CD4-positive, alpha-beta T cell treated with Interferon gamma for 1 hour (primary cell): Measurements from ENCODE around the gene COPE.
"Not testable (repeated sequence)": the region's sequence is repeated elsewhere in the genome, so short reads cannot be mapped to it uniquely, and the experiment has no call there.

Experiments used
- DNase-seq: peaks from one replicate; pipeline ENCODE4 v3.0.0-alpha.2; 2020

The COPE gene

DNA sequence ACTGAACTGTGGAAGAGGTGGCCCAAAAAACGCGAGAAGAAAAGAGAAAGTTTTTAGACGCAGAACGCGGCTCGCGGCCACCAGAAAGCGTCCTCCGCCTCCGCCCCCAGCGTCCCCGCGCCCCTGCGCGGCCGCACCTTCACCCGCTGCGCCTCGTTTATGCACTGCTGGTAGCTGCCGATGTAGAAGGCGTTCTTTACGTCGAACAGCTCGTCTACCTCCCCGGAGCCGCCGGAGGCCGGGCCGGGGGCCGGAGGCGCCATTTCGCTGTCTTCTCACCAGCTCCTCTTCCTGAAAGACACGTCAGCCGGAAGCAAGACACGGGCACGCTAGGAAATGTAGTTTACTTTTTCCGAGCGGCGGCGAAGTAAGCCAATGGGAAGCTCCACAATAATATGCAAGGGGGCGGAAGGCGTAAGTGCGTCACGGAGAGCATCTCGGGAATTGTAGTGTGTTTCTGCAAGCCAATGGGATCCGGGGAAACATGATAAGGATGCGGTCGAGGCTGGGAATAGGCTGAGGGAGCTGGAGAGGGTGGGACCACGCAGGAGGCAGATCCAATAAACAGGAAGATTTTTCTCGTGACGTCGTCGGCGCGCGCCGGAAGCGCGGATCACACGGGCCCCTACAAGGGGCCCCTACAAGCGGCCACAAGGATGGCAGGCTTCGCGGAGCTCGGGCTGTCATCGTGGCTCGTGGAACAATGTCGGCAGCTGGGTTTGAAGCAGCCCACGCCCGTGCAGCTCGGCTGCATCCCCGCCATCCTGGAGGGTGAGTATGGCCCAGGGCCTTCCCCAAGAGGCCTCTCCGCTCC lies at the start of gene COPE, which contains the start of gene DDX49:
TSS of gene COPE (minus strand) at position 302 of the 814 bp plus-strand sequence. CDS start at position 263, 39 bp downstream.
TSS of gene DDX49 (plus strand) at position 630 of the 814 bp plus-strand sequence. CDS start at position 657, 27 bp downstream.
- peak; percentile 99 for DNase-seq

GRCh38 chr19:18967358-18968146 lies 48.4 kb upstream of the COPE start:
- peak; percentile 36 for DNase-seq

DNA sequence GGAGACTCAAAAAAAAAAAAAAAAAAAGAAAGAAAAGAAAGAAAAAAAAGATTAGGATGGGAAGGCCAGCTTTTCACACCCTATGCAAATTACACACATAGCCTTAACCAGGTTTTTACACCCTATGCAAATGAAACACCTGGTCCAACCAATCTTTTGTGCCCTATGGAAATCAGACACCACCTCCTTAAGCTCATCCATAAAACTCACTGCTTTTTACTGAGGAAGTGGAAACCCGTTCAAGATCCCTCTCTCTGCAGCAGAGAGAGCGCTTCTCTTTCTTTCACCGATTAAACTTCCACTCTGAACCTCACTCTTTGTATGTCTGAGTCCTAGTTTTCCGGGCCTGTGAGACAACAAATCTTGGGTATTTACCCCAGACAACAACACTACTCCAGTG lies 47.1 kb upstream of the COPE start:
- DNase-seq = no peak

GRCh38 chr19:18964121-18964520 lies 44.9 kb upstream of the COPE start:
- no peak for DNase-seq

GRCh38 chr19:18961767-18962620 lies 42.8 kb upstream of the COPE start:
- no peak for DNase-seq

GRCh38 chr19:18960370-18960769 lies 41.2 kb upstream of the COPE start:
- no peak for DNase-seq

- DNase-seq = no peak
Observed at GRCh38 chr19:18955042-18955441, 35.9 kb upstream of the COPE start.

- DNase-seq = no peak
Observed at GRCh38 chr19:18954094-18954493, 34.9 kb upstream of the COPE start.

GRCh38 chr19:18952364-18953003 lies 33.3 kb upstream of the COPE start:
- not testable (repeated sequence) for DNase-seq

DNA sequence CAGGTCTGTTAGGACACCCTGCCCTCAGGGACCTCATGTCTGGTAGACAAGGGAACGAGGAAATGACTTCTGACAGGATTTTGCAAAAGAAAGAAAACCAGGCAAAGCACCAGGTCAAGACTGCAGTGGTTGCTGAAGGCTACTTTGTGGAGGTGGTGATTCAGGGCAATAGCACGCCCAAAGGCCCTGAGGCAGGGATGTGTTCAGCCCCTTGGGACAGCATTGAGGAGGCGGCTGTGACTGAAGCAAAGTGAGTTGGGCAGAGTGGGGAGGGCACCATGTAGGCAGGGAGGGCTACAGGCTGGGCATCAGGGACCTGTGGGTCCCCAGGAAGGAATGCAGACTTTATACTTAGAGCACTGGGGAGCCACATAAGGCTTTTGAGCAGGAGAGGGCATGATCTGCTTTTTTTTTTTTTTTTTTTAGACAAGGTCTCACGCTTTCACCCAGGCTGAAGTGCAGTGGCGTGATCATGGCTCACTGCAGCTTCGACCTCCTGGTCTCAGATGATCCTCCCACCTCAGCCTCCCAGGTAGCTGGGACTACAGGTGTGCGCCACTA lies 32.6 kb upstream of the COPE start:
- no peak for DNase-seq

DNA sequence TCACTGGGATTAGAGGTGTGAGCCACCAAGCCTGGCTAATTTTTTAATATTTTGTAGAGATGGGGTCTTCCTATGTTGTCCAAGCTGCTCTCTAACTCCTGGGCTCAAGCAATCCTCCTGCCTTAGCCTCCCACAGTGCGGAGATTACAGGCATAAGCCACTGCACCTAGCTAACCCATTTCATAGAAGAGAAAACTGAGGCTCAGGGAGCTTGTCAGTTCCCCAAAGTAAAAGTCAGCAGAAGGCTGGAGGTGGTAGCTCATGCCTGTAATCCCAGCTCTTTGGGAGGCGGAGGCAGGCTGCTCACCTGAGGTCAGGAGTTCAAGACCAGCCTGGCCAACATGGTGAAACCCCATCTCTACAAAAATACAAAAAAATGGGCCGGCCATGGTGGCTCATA lies 30.7 kb upstream of the COPE start:
- DNase-seq = no peak

- no peak for DNase-seq
Observed at GRCh38 chr19:18948976-18949356, 29.8 kb upstream of the COPE start.

DNA sequence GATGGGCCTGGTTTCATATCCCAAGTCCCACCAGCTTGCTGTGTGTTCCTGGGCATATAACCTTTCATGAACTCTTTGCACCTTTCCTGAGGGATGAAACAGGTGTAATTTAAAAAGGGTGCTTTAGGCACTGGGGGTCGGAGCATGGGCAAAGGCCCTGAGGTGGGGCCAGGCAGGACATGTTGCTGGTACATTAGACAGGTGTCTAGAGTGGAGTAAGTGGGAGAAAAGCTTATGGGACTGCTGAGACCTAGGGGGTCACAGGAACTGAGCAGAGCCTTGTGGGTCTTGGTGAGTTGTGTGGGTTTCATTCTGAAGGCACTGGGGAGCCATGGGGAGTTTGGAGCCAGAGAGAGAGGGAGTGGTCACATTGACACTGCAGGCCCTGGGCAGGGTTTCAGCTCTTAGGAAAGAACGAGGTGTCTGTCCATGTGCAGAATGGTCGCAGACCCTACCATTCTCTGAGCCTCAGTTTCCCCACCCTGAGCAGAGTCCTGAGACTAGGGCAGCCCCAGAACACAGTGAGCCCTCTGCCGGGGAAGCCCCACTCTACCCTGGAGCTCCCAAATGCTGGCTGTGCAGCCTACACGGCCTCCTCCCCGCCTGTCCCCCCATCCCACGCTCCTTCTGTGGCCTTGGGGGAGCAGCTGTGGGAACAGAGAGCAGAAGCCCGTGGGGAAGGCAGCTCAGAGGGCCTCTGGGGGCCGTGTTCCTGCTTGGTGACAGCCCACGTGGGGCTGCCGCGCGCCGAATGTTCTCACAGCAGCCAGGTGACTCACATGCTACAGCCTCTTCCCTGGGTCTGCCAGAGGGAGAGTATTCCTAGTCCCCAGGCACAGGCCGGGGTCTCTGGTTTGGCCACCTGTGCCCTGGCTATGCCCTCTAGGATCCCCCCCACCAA lies 29.1 kb upstream of the COPE start:
- DNase-seq = no peak

- no peak for DNase-seq
Observed at GRCh38 chr19:18946918-18947317, 27.7 kb upstream of the COPE start.

DNA sequence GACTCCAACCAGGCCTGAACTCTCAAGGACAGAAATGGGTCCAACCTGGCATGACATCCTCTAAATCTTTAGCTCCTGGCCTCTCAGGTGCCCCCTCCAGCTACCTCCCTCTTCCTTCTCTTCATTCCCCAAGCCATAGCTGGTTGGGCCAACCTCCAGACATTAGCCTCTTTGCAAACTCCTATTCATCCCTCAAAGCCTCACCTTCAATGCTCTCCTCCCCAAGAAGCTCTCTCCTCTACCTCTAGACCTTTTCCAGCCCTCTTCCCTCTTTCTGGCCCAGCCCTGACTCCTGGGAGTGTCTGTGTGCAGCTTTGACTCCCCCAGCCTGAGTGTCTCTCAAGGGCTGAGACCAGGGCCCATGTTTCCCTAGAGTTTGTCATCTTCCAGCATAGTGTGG lies 27.1 kb upstream of the COPE start:
- no peak for DNase-seq

- no peak for DNase-seq
Observed at GRCh38 chr19:18945297-18945696, 26.1 kb upstream of the COPE start.

GRCh38 chr19:18943465-18943864 lies 24.3 kb upstream of the COPE start:
- DNase-seq = no peak

GRCh38 chr19:18942692-18943091 lies 23.5 kb upstream of the COPE start:
- no peak for DNase-seq

DNA sequence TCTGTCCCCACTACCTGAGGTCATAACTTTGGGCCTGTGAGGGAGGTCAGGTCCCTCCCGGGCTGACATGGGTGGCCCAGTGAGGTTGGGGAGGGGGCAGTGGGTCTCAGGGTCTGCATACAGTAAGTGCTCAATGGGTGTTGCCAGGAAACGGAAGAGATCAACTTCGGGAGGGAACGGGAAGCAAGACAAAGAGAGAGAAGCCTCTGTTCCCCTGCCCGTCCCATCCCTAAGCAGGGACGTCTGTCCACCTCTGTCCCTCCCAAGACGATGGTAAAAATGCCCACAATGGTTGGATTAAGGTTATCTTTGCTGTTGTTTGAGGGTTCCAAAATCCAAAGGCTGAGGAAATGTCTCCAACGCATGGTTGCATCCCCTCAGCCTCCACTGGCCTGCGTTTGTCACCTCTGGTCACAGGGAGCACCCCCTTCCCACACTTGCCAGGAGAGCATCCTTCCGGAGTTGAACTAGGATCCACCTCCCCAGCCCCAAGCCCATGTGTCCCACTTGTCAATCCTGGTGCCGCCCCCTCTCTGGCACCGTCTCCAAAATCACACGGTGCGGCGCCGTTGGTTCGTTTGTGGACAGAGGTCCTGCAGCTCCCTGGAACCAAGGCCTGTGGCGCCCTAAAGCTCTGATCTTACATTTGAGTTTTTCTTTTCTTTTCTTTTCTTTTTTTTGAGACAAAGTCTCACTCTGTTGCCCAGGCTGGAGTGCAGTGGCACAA lies 22.6 kb upstream of the COPE start:
- no peak for DNase-seq
